WTC11 (cell line): ENCODE results near the gene RSPH9. TPM values are rescaled to one million over a fixed set of nuclear protein-coding genes. Genes with fewer than 3 reads are reported as not detected.
A peak's percentile ranks its signal among the peaks of the same experiment; 100 is the strongest.

Source experiments
- ATAC-seq: fragments of 200-7000 bp; cut with Tn5 transposase; 2 replicates; pipeline ENCODE4 v1.10.0; 2021; ENCODE audit warnings: mild to moderate bottlenecking, moderate library complexity
- CTCF ChIA-PET: fragments of 300-600 bp; sonication (Branson Sonifier 250); formaldehyde crosslinking; loops from one replicate; lab custom pipeline; 2021; ENCODE audit warnings: antibody characterized with exemption; lab: Charles Lee
- POLR2A ChIA-PET: fragments of 350-600 bp; sonication (Branson Sonifier 250); formaldehyde crosslinking; loops from one replicate; lab custom pipeline; 2021; ENCODE audit warnings: antibody characterized with exemption; lab: Charles Lee
- DNase-seq: peaks from one replicate; pipeline ENCODE4 v3.0.0; 2021; ENCODE audit warnings: low spot score
- H3K27ac Mint-ChIP-seq: 2 replicates; pipeline ENCODE4 v1.8.0; 2021; ENCODE audit warnings: mixed read lengths
- H3K27me3 Mint-ChIP-seq: 2 replicates; pipeline ENCODE4 v1.8.0; 2021; ENCODE audit warnings: low read depth, mild to moderate bottlenecking, moderate library complexity, mixed read lengths
- H3K36me3 Mint-ChIP-seq: 2 replicates; pipeline ENCODE4 v1.8.0; 2021; ENCODE audit warnings: mixed read lengths
- H3K4me1 Mint-ChIP-seq: 2 replicates; pipeline ENCODE4 v1.8.0; 2022; ENCODE audit warnings: mixed read lengths
- H3K4me3 Mint-ChIP-seq: 2 replicates; pipeline ENCODE4 v1.8.0; 2021; ENCODE audit warnings: mild to moderate bottlenecking, moderate library complexity, mixed read lengths
- H3K9me3 Mint-ChIP-seq: 2 replicates; pipeline ENCODE4 v1.8.0; 2021; ENCODE audit warnings: mixed read lengths
- AR ChIP-seq: fragments of 250-450 bp; sonication (Bioruptor Pico); IDR thresholded peaks from 2 replicates; pipeline ENCODE4 v1.9.0; 2021; ENCODE audit warnings: mild to moderate bottlenecking
- HMGXB4 ChIP-seq: sonication (generic); formaldehyde crosslinking; IDR thresholded peaks from 2 replicates; pipeline ENCODE4 v1.8.1; 2023; ENCODE audit warnings: mild to moderate bottlenecking, moderate library complexity, missing genetic modification reagents
- IRF1 ChIP-seq: sonication (generic); formaldehyde crosslinking; IDR thresholded peaks from 2 replicates; pipeline ENCODE4 v1.8.0; 2023; ENCODE audit warnings: missing genetic modification reagents
- KAT7 ChIP-seq: sonication (generic); formaldehyde crosslinking; IDR thresholded peaks from 2 replicates; pipeline ENCODE4 v1.8.1; 2023; ENCODE audit warnings: missing genetic modification reagents, mild to moderate bottlenecking, borderline replicate concordance
- MLX ChIP-seq: sonication (generic); formaldehyde crosslinking; IDR thresholded peaks from 2 replicates; pipeline ENCODE4 v1.8.1; 2023; ENCODE audit warnings: mild to moderate bottlenecking, missing genetic modification reagents, moderate library complexity
- MYBL2 ChIP-seq: sonication (generic); formaldehyde crosslinking; IDR thresholded peaks from 2 replicates; pipeline ENCODE4 v1.8.1; 2023; ENCODE audit warnings: mild to moderate bottlenecking, moderate library complexity, missing genetic modification reagents
- NR1H2 ChIP-seq: sonication (generic); formaldehyde crosslinking; IDR thresholded peaks from 2 replicates; pipeline ENCODE4 v1.9.0; 2021; ENCODE audit warnings: mild to moderate bottlenecking, moderate library complexity, missing genetic modification reagents
- NR3C1 ChIP-seq: sonication (generic); formaldehyde crosslinking; conservative IDR thresholded peaks from 2 replicates; pipeline ENCODE4 v1.8.1; 2023; ENCODE audit warnings: low read depth, mild to moderate bottlenecking, missing genetic modification reagents
- SMAD3 ChIP-seq: sonication (generic); formaldehyde crosslinking; IDR thresholded peaks from 2 replicates; pipeline ENCODE4 v1.8.0; 2022; ENCODE audit warnings: missing genetic modification reagents, mild to moderate bottlenecking, borderline replicate concordance
- SP1 ChIP-seq: sonication (generic); formaldehyde crosslinking; conservative IDR thresholded peaks from 2 replicates; pipeline ENCODE4 v1.8.1; 2022; ENCODE audit warnings: missing genetic modification reagents
- TEAD4 ChIP-seq: sonication (generic); formaldehyde crosslinking; IDR thresholded peaks from 2 replicates; pipeline ENCODE4 v1.8.0; 2022; ENCODE audit warnings: mild to moderate bottlenecking, missing genetic modification reagents
- ZNF263 ChIP-seq: sonication (generic); formaldehyde crosslinking; IDR thresholded peaks from 2 replicates; pipeline ENCODE4 v1.8.1; 2022; ENCODE audit warnings: low read depth, mild to moderate bottlenecking, moderate library complexity, missing genetic modification reagents
- ZNF281 ChIP-seq: sonication (generic); formaldehyde crosslinking; IDR thresholded peaks from 2 replicates; pipeline ENCODE4 v1.8.0; 2023; ENCODE audit warnings: mild to moderate bottlenecking, missing genetic modification reagents
- ZNF317 ChIP-seq: sonication (generic); formaldehyde crosslinking; IDR thresholded peaks from 2 replicates; pipeline ENCODE4 v1.8.1; 2023; ENCODE audit warnings: low read depth, mild to moderate bottlenecking, moderate library complexity, missing genetic modification reagents, borderline replicate concordance
- ZNF396 ChIP-seq: fragments of 250-450 bp; sonication (Bioruptor Pico); IDR thresholded peaks from 2 replicates; pipeline ENCODE4 v1.8.0; 2021; ENCODE audit warnings: mild to moderate bottlenecking, moderate library complexity, borderline replicate concordance
- ZNF532 ChIP-seq: fragments of 250-450 bp; sonication (Bioruptor Pico); IDR thresholded peaks from 2 replicates; pipeline ENCODE4 v1.9.0; 2021; ENCODE audit warnings: mild to moderate bottlenecking, borderline replicate concordance
- ZNF671 ChIP-seq: fragments of 250-450 bp; sonication (Bioruptor Pico); IDR thresholded peaks from 2 replicates; pipeline ENCODE4 v1.8.0; 2021; ENCODE audit warnings: mild to moderate bottlenecking
- total RNA-seq: library from RNA; stranded (reverse); gene quantifications from 3 replicates; pipeline ENCODE4 v1.2.3, GENCODE V29; 2021

RSPH9 gene
- total RNA-seq, 1 experiment from 2014 or later = 0.35 TPM

- TF ChIP-seq AR (CRISPR knock-in tag) (0 out of 2 replicates have a peak, but pooled peaks have one; percentile 50), TEAD4 (no peak), ZNF317 (CRISPR knock-in tag) (no peak), ZNF263 (CRISPR knock-in tag) (peak; percentile 50; the same call in 1 of the 2 replicates), HMGXB4 (CRISPR knock-in tag) (no peak), ZNF671 (CRISPR knock-in tag) (peak; percentile 72; the same call in 1 of the 2 replicates), KAT7 (CRISPR knock-in tag) (no peak), NR1H2 (no peak), MYBL2 (CRISPR knock-in tag) (no peak)
These were observed 22.7 kb downstream of the RSPH9 start (continued) for GRCh38 chr6:43667245-43668150.

- peaks cover 24% of the 10 kb centered on the region for H3K36me3 Mint-ChIP-seq
- H3K27ac Mint-ChIP-seq = peak overlapping the region; percentile 78
- ChIA-PET POLR2A (interaction anchor here (0.5 to 2.8 kb wide), 7 partner anchors 27 to 226 kb away, joined by 3 to 12 read pairs (median 5); partner anchors contain the start of genes GTPBP2 and VEGFA), CTCF (interaction anchor here (0.6 to 7.0 kb wide), 46 partner anchors 10 to 420 kb away, joined by 3 to 68 read pairs (median 5); partner anchors contain the start of genes GTPBP2, RSPH9 and VEGFA)
- peaks cover 9% of the 10 kb centered on the region for H3K27me3 Mint-ChIP-seq
- H3K9me3 Mint-ChIP-seq = no peaks in the 10 kb centered on the region
- peaks cover 36% of the 10 kb centered on the region for H3K4me1 Mint-ChIP-seq
- DNase-seq (peak; percentile 70), ATAC-seq (peak; percentile 63)
- peak overlapping the region; percentile 55 for H3K4me3 Mint-ChIP-seq
- TF ChIP-seq ZNF396 (CRISPR knock-in tag) = no peak
- TF ChIP-seq NR3C1 (CRISPR knock-in tag) = no peak
- TF ChIP-seq MLX (CRISPR knock-in tag) = 0 out of 2 replicates have a peak, but pooled peaks have one; percentile 19
- TF ChIP-seq SMAD3 (CRISPR knock-in tag) = no peak
- no peak; the same call in 1 of the 2 replicates for TF ChIP-seq SP1 (CRISPR knock-in tag)
- TF ChIP-seq IRF1 (CRISPR knock-in tag) = no peak
- no peak for TF ChIP-seq ZNF281 (CRISPR knock-in tag)
- peak; percentile 53; the same call in 1 of the 2 replicates for TF ChIP-seq ZNF532 (CRISPR knock-in tag)
These were observed 23.6 kb downstream of the RSPH9 start for GRCh38 chr6:43668151-43669028.
